DND-41 (cell line): ENCODE results near the gene PRKAR1B.

Experiments
- EZH2 ChIP-seq: IDR thresholded peaks from 3 replicates; pipeline ENCODE4 v1.6.1; 2012; ENCODE audit warnings: borderline replicate concordance, low read depth, mild to moderate bottlenecking, moderate library complexity, low read length, inconsistent platforms; ENCODE audit not compliant: severe bottlenecking
- TF ChIP-seq, protein P1 (sequence below): IDR thresholded peaks from 2 replicates; pipeline ENCODE4 v1.5.1; 2012; ENCODE audit warnings: borderline replicate concordance, low read length, moderate library complexity, mild to moderate bottlenecking; ENCODE audit not compliant: poor library complexity, severe bottlenecking; ENCODE audit errors: extremely low read depth

DNA sequence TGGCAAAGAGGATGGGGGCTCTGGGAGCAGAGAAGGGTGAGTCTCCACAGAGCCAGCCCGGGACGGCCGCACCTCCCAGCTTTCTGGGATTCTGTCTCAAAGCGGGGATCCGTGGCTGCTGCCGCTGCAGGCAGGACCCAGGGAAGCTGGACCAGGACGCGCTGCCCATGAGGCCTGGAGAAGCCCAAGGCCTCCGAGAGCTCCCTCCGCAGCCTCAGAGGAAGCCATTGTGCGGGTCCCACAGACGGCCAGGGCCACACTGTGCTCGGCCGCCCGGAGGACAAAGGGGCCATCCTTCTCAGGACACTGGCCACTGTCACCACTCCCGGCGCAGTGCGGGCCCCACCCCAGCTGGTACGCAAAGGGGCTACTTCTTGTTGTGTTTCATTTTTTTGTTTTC is 128.2 kb downstream of the PRKAR1B start:
- TF ChIP-seq, protein P1, sequence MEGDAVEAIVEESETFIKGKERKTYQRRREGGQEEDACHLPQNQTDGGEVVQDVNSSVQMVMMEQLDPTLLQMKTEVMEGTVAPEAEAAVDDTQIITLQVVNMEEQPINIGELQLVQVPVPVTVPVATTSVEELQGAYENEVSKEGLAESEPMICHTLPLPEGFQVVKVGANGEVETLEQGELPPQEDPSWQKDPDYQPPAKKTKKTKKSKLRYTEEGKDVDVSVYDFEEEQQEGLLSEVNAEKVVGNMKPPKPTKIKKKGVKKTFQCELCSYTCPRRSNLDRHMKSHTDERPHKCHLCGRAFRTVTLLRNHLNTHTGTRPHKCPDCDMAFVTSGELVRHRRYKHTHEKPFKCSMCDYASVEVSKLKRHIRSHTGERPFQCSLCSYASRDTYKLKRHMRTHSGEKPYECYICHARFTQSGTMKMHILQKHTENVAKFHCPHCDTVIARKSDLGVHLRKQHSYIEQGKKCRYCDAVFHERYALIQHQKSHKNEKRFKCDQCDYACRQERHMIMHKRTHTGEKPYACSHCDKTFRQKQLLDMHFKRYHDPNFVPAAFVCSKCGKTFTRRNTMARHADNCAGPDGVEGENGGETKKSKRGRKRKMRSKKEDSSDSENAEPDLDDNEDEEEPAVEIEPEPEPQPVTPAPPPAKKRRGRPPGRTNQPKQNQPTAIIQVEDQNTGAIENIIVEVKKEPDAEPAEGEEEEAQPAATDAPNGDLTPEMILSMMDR, result no peak
- no peak for TF ChIP-seq EZH2
